NCI-H2107 treated with DMSO at 0.1 percent for 48 hours (cell line): Measurements from ENCODE around the gene EAF1.
"Not testable (repeated sequence)": the region's sequence is repeated elsewhere in the genome, so short reads cannot be mapped to it uniquely, and the experiment has no call there.

Source experiments
- DNase-seq: peaks from one replicate; lab custom pipeline; 2025; ENCODE audit not compliant: unreplicated experiment; lab: John Stamatoyannopoulos, UW

Gene EAF1

DNA sequence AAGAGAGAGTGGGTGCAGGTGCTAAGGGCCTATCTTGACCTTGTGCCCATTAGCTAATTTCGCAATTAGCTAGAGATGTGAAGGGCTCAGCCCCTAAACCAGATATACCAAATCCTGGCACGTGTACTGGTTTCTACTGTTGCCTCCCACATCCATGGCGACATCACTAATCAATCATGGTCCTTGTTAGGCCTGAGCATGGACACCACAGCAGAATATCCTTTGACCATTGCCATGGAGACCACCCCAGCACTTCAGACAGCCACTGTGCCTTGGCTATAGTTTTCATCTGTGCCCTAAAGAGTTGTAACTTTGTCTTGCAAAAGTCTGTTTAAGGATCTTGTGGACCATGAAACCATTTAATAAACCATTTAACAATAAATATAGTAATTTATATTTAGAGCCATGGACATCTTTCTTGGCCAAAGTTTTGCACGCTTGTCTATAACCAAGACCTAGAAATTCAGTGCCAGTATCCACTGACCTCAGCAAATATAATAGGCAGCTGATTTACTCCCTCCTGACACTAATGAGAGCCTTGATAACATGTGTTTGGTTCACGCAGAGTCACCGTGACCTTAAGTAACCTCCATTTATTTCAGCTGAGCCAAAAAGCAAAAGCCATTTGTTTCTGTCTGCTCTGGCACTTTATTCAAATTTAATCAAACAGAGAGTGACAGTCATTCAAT is 50.7 kb downstream of the EAF1 start:
- DNase-seq = no peak

DNA sequence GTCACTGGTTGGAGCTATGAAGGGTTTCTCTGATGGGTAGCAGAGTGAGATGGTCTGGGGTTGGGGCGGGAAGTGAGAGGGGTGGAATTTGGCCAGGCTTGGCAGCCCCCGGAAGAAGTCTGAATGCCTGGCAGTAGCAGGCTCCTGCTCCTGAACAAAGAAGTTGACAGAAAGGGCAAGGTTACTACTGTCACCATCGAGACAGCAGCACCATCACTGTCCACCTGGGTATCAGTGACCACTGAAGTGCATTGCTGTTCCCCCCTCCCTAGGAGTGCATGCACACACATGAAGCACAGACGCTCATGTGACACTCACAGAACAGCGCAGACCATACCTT is 51.2 kb downstream of the EAF1 start:
- DNase-seq = no peak

DNA sequence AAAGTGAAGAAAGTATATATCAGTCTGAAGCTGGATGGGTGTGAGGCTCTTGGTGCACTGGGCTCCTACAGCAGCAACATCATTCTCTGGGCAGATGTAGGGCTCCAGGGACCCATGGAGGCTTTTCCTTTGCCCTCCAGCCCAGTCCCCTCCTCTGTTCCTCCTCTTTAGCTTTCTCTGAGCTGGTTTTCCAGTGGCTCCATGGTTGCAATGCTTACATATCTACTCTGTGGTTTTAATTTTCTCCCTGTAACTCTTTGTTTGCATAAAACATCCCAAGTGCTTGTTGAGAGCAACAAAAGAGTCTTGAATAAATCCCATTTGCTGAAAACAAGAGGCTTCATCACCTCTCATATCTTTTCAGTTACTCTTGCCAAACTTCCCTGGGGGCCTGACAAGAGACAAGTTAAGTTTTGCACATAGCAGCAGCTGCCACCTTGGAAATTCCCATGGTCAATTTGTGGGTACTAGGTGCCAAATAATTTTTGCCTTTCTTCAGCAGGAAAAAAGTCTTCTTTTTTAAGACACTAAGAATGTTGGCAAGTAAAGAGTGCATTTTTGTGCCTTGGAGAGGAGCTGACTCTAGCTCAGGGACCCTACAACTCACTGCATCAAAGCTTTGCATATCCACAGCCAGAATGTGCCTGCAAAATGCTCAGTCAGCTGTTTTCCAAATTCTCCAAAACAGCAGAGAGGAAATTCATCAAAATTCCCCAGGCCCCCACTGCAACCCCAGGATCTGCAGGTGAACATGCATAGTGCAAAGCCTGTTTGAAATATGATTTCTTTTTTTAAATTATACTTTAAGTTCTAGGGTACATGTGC is 52.2 kb downstream of the EAF1 start:
- DNase-seq = no peak

DNA sequence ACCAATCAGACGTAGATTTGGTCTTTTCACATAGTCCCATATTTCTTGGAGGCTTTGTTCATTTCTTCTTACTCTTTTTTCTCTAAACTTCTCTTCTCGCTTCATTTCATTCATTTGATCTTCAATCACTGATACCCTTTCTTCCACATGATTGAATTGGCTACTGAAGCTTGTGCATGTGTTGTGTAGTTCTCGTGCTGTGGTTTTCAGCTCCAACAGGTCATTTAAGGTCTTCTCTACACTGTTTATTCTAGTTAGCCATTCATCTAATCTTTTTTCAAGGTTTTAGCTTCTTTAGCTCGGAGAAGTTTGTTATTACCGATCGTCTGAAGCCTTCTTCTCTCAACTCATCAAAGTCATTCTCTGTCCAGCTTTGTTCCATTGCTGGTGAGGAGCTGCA is 57.2 kb downstream of the EAF1 start:
- not testable (repeated sequence) for DNase-seq

DNA sequence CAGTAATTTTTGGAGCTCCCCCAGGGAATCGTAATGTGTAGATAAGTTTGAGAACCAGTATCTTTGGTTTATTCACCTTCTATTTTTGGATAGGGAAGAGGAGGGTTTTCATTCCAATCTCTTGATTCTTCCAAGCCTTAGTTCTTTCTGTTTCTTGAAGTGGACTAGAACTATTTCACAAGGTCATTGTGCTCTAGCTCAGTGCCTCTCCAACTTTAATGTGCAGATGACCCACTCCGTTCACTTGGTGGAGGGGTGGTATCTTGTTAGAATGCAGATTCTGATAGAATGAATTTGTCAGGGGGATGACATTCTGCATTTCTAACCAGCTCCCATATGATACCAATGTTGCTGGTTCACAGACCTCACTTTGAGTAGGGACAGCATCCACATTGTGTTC is 58.6 kb downstream of the EAF1 start:
- DNase-seq = no peak

DNA sequence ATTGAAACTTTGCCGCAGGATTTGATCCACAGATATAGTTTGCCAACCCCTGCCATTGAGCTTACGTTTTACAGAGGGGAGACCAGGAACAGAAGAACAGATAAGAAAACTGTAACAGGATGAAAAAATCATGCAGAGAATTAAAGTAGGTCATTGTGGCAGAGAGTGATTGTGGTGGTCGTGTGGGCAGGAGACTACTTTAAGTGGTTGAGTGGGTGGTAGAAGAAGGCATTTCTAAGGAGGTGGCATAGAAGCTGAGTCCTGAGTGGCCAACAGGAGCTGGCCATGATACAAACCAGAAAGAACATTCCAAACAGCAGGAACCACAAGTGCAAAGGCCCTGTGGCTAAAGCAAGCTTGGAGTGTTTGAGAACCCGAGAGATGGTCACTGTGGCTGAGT is 59.6 kb downstream of the EAF1 start:
- no peak for DNase-seq

DNA sequence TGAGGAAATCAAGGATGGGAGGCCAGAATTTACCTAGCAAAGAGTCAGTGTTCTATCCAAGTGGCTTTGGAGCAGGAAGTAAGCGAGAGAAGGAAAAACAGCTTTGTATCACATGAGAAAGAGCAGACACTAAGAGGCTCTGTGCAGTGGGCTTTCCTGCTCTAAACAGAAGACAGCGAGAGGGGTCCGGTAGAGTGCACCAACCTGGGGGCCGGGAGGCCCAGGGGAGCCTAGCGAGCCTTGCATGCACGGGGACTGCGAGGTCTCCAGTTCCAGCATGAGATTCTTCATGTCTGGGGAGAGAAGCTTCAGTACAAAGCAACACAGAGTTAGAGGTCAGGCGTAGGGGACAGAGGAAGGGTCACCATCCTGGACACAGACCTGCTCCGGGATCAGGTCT is 60.6 kb downstream of the EAF1 start:
- DNase-seq = no peak

DNA sequence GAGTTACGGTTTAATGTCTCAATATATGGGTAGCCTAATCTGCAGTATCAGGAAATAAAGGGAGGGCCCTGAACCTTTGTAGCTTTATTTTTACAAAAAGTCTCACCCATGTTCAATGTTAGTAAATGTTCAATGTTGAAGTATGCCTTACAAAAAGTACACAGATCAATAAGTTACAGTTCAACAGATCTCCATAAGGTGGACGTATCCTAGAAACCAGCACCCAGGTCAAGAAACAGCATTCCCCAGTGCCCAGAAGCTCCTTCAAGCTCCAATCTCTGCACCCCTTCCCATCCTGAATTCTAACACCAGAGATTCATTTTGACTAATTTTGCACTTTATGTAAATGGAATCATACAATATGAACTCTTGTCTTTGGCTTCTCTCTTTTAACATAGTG is 62.8 kb downstream of the EAF1 start:
- no peak for DNase-seq

DNA sequence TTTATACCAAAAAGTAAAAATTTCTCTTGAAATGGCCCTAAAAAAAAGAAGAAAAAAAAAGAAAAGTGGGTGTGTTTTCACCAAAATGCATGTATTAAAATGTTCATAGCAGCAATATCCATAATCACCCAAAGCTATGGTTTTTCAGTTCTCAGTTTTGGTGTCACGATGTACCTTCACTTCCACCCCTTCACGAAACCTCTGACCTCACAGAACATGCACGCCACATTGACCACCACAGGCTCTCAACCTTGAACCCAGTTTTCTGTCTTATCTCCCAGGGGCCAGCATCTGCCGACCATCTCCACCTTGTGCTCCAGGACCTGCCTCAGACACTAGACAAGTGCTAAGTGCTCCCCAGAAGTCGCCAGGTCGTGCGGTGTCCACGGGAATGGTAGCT is 63.7 kb downstream of the EAF1 start:
- DNase-seq = no peak
